8988T (cell line): ENCODE measurements around the gene PDC.
"Not testable (repeated sequence)": the region's sequence is repeated elsewhere in the genome, so short reads cannot be mapped to it uniquely, and the experiment has no call there.

ENCODE experiments used
- DNase-seq: peaks from one replicate; pipeline ENCODE4 v3.0.0; 2011

The PDC gene

GRCh38 chr1:186461014-186461413 lies at the start of gene PDC:
TSS of gene PDC (minus strand) at chr1:186461114. CDS start at chr1:186449459, 11,655 bp downstream.
- no peak for DNase-seq

DNA sequence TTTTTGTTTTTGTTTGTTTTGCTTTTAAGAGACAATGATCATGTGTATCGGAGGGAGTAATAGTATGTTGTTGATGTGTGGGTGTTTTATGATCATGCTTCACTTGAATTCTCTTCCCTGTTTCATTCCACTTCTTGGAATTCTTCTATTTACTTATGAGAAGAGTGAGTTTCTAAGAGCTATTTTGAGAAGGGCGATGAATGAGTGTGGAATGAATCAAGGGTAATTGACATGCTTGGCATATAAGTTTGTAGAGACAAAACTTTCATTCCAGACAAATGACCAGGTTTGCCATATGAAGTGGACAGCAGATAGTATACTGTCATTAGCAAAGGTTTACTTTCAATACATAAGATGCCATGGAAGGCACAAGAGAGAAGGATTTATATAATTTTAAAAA lies 42.3 kb upstream of the PDC start:
- no peak for DNase-seq

DNA sequence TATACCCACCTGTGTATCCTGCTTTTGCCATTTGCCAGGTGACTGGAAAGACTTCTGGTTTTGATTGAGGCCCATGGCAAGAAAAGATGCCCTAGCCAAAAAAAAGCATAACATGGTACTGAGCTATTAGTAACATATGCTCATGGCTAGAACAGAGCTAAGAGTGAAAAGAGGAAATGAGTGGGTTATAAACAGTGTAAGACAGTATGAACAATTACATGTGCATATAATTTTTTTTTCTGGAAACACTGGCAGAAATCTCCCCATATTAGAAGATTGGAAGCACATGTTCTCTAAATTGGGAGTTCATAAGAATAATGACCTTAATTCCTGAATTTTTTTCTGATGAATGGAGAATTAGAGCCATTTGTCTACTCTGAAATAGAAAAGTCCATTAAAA lies 41.2 kb upstream of the PDC start:
- no peak for DNase-seq

DNA sequence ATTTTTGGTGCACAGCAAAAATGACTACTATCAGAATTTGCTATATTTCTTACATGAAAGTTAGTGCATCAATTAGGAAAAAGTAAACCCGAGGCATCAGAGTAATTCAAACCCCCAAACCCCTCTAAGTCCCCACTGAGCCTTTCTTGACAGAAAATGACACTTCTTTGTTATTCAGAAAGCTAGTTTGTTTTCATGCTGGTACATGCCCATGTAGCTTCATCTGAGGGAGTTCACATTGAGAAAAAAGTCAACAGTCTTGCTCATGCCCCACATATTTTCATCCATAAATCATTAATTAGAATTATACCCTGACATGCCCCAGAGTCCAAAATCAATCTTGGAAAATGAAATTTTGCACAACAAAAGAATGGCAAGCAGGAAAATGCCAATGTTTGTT lies 39.9 kb upstream of the PDC start:
- DNase-seq, result no peak

DNA sequence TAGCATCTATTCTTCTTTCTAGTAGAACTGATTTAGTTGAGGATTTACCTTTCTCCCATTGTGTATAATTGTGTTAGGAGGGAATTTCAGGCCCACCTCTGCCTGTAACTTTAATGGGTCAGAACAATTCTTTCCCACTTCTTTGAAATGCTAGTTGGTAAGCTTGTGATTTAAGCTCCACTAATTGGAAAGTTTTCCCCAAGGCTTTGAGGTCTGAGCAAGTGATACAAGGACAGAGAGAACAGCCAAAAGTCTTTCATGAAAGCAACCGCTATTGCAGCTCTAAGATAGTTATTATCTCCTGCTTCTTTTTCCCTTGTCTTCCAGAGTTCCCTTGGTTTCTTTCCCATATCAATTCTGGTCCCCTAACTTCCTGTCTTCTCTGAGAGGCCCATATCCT lies 38.7 kb upstream of the PDC start:
- DNase-seq, result no peak

DNA sequence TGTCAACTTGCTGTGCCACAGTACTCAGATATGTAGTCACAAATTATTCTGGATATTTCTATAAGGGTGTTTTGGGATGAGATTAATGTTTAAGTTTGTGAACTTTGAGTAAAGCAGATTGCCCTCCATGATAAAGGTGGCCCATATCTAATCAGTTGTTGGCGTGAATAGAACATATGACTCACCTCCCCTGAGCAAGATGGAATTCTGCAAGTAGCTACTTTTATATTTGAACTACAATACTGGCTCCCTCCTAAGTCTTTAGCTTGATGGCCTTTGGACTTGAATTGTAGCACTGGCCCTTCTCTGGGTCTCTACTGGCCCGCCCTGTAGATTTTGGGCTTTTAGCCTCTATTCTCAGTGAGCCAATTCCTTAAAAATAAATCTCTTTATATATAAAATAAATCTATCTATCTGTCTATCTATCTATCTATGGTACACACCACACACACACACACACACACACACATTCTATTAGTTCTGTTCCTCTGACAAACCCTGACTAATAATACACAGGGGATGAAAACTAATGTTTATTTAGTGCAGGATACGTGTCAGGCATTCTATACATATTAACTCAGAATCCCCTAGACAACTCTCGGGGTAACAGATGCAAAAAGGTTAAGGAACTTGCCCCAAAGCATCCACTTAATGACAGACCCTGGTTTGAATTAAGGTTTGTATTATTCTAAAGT lies 37.9 kb upstream of the PDC start:
- DNase-seq, result no peak

- no peak for DNase-seq
These were observed 37.2 kb upstream of the PDC start for GRCh38 chr1:186498071-186498470.

DNA sequence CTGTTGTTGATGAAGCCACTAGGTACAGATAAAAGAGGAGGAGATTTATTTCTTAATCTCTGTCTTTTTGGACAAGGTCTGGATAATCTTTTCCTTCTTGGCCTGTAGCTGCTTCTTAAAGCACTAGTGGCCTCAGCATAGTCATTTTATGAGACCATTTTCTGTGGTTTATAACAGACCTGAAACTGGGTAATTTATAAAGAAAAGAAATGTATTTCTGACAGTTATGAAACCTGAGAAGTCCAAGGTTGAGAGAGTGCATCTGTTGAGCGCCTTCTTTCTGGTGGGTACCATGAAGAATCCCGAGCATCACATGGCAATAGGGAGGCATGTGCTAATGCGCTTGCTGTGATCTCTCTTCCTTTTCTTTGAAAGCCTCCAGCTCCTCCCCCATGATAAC lies 36.7 kb upstream of the PDC start:
- no peak for DNase-seq

GRCh38 chr1:186496171-186496851 lies 35.4 kb upstream of the PDC start:
- no peak for DNase-seq

DNA sequence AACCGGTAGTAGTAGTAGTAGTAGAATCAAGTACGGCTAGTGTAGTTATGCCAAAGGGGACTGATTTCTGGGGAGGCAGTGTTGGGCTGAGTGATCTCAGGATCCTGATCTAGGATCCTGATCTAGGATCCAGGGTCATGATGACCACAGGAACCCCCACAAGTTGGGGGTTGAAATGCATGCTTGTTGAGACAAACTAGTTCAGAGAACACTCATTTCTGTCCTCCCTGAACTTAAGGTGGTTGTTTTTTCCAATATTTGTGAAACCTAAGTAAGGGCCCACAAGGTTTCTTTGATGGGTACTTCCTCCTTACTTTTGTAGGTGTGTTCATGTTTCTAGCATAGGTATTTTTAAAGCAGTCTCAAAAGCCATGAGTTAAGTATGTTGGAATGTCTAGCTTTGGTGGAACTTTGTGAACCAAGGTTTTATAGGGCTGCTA lies 33.9 kb upstream of the PDC start:
- no peak for DNase-seq

DNA sequence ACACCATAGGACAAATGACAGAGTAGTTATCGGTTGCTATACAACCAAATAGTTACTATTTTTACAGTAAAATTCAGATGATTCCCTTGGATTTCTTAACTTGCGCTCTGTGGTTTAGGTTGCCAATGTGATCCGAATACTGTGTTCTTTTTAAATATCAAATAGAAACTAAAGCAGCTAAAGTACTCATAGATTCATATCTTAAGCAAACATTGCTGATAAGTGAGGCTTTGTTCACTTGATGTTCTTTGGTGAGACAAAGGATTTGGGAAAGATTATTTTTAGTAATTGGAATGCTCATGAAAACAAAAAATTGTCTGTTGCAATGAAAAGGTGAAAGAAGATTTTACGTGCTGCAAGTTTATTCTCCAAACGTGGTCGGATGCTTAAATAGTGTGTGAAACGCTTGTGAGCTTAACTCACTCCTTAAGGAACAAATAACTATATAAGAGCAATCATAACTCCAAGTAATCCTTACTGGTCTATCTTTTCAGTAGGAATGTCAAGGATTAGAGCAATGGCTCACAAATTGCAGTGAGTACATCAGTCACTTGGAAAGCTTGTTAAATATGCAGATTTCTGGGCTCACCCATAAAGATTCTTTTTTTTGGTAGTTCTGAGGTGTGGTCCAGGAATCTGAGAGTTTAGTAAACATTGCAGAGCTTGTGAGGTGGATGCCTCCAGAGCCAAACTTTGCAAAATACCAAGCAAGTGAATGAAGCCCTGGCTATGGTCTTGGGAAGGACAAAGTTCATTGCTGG lies 31.8 kb upstream of the PDC start:
- no peak for DNase-seq

- DNase-seq, result no peak
These were observed 30.4 kb upstream of the PDC start for GRCh38 chr1:186491336-186491735.

DNA sequence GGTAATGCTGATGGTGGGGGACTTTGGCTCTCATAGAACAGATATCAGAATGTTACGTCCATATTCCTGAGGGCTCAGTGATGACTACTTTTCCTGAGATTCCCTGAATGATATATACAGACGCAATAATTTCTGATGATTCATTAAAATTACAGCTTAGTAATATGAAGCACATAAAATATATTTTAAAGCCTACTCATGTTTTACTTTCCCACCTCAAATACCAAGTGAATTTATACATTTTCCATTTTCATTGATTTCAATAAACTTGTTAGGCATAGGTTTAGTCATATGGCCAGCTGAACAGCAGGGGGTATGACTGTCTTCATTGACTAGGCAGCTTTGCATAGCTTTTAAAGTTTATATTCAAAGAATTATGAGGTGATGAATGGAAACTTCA lies 26.2 kb upstream of the PDC start:
- no peak for DNase-seq

GRCh38 chr1:186486061-186486460 lies 25.1 kb upstream of the PDC start:
- DNase-seq, result no peak

DNA sequence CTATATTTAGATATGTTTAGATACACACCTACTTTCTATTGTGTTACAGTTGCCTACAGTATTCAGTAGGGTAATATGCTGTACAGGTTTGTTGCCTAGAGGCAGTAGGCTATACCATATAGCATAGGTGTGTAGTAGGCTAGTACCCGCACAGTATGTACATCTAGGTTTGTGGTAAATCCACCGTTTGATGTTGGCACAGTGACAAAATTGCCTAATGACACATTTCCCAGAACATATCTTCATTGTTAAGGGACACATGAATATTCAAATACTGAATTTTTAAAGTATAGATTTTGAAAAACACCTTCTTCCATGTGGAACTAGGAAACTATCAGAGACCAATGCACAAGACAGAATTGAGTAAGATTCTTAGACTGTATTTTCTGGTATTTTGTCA lies 22.6 kb upstream of the PDC start:
- DNase-seq, result no peak

- no peak for DNase-seq
These were observed 21.8 kb upstream of the PDC start for GRCh38 chr1:186482661-186483255.

DNA sequence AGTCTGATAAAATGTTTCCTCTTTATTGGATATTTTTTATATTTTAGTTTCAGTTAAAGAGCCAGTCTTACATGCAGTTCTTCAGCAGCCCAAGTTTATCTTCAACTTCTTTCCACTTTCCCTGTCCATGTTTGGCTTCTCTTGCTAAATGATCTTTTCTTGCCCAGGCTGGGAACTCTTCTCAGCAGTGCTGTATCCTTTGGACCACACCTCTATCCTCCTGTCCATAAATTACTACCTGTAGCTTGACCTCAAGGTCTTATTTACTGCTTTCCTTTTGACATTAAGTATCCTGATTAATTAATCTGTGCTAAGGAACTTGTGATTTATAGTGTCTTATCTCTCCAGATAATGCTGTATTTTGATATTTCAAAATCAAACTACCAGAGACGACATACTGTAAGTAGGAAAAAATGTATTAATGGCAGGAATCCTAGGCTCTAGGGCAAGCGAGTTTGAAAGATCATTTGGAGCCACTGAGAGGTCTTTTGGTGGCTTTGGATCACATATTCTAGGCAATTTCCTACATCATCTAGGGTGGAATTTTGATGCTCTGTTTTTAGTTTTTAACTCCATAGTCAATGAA lies 20.5 kb upstream of the PDC start:
- DNase-seq, result no peak

GRCh38 chr1:186479162-186479561 lies 18.2 kb upstream of the PDC start:
- DNase-seq, result no peak

DNA sequence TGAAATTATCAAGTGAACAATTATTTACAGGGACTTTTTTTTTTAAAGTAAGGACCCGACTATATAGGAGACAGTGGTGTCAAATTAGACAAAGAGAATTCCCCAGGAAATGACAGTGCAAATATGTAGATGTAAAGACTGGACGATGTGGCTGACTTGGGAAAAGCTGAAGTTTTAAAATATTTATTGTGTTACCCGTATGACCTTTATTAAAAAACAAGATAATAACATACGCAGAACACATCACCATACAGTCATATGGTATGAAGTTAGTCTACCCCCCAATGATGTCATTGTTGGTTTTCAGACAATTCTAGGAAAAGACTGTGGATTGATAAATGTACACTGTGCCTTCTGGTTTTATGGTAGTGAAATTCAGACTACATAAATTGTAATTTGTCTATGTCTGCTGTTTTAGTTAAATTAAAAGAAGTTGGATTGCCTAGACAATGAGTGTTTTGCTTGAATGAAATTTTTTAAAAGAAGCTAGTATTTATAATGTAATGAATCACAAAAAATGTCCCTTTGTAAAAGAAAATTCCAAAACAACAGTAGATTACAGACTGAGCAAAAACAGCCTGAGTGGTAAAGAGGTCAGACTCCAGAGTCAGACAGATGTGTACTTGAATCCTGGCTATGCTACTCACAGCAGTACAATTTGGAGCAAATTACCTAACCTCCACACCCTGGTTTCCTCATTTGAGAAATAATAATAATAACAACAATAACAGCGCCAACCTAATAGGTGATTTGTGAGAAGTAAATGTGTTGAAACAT lies 15.5 kb upstream of the PDC start:
- DNase-seq, result no peak

DNA sequence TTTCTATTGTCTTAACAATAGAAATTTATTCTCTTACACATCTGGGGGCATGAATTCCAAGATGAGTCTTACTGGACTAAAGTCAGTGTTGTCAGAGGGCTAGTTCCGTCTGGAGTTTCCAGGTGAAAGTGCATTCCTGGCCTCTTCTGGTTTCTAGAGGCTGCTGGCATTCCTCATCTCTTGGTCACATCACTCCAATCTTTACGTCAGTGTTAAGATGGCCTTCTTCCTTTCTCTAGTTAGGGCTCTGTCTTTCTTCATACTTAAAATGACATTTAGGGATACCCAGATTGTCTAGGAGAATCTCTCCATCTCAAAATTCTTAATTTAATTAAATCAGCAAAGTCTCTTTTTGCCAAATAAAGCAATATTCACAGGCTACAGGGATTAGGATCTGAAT lies 13.3 kb upstream of the PDC start:
- no peak for DNase-seq

DNA sequence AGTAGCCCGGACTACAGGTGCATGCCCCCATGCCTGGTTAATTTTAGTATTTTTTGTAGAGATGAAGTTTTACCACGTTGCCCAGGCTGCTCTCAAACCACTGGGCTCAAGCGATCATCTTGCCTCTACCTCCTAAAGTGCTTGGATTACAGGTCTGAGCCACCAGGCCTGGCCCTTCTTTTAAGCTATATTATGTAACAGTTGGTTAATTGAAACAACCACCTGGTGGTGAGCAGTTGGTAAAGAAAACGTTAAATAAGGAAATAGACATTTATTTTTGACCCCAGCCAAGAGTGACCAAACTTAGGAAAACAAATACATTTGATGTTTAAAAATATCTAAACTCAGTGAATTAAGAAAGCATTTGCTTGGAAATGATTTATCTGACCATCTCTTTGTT lies 12.1 kb upstream of the PDC start:
- no peak for DNase-seq

DNA sequence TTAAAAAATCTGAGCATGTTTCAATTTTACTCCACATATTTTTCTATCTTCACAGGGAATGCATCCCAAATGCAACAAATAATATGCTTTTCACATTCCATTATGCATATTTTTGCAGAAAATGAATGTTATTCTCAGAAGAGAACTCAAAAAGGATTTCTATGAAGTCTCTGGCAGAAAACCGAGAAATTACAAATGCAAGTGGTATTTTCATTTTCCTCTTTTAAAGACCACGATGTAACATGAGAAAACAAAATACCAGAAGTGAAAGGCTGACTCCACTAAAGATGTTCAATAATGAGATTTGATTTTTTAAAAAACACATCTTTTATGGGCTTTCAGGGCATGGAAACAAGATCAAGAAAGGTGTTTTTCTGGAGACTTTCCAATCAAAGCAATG lies 5.0 kb upstream of the PDC start:
- DNase-seq, result no peak

GRCh38 chr1:186465491-186465890 lies 4.6 kb upstream of the PDC start:
- DNase-seq, result not testable (repeated sequence)
